NCI-H2107 (cell line): ENCODE measurements around the gene GABRE.

Source experiments
- DNase-seq: peaks from one replicate; lab custom pipeline; 2025; lab: John Stamatoyannopoulos, UW

GABRE gene

GRCh38 chrX:151974336-151975227 lies at the start of gene GABRE:
Gene GABRE (minus strand): TSS chrX:151974676. CDS start chrX:151974625, 51 bp downstream.
- no peak for DNase-seq

GRCh38 chrX:152020888-152021287 lies 46.4 kb upstream of the GABRE start:
- no peak for DNase-seq

GRCh38 chrX:151999813-152000212 lies 25.3 kb upstream of the GABRE start:
- DNase-seq: no peak

- no peak for DNase-seq
Observed at GRCh38 chrX:151997539-151997938, 23.1 kb upstream of the GABRE start.

- DNase-seq: no peak
Observed at GRCh38 chrX:151996347-151996746, 21.9 kb upstream of the GABRE start.

GRCh38 chrX:151994476-151994875 lies 20.0 kb upstream of the GABRE start:
- DNase-seq: no peak

GRCh38 chrX:151988706-151989299 lies 14.3 kb upstream of the GABRE start:
- DNase-seq: no peak

GRCh38 chrX:151987108-151987507 lies 12.6 kb upstream of the GABRE start:
- no peak for DNase-seq

- DNase-seq: no peak
Observed at GRCh38 chrX:151985955-151986354, 11.5 kb upstream of the GABRE start.

- no peak for DNase-seq
Observed at GRCh38 chrX:151985531-151985930, 11.1 kb upstream of the GABRE start.

- no peak for DNase-seq
Observed at GRCh38 chrX:151984902-151985301, 10.4 kb upstream of the GABRE start.

- no peak for DNase-seq
Observed at GRCh38 chrX:151984328-151984727, 9.9 kb upstream of the GABRE start.

- DNase-seq: no peak
Observed at GRCh38 chrX:151983186-151983585, 8.7 kb upstream of the GABRE start.

- no peak for DNase-seq
Observed at GRCh38 chrX:151982222-151982621, 7.7 kb upstream of the GABRE start.

GRCh38 chrX:151981129-151981528 lies 6.7 kb upstream of the GABRE start:
- no peak for DNase-seq

- no peak for DNase-seq
Observed at GRCh38 chrX:151977923-151978322, 3.4 kb upstream of the GABRE start.

- no peak for DNase-seq
Observed at GRCh38 chrX:151977009-151977408, 2.5 kb upstream of the GABRE start.

- DNase-seq: no peak
Observed at GRCh38 chrX:151975736-151976275, 1.3 kb upstream of the GABRE start.

GRCh38 chrX:151975228-151975593 lies 735 bp upstream of the GABRE start:
- DNase-seq: no peak

- DNase-seq: no peak
Observed at GRCh38 chrX:151973851-151974335, 583 bp downstream of the GABRE start.

- DNase-seq: no peak
Observed at GRCh38 chrX:151973060-151973661, 1.3 kb downstream of the GABRE start.

- no peak for DNase-seq
Observed at GRCh38 chrX:151970661-151971060, 3.8 kb downstream of the GABRE start.

- no peak for DNase-seq
Observed at GRCh38 chrX:151970027-151970426, 4.4 kb downstream of the GABRE start.
